HepG2 (cell line): ENCODE results near the gene NSMF.

Experiments used
- CHD2 ChIP-seq: IDR thresholded peaks from 2 replicates; pipeline ENCODE4 v1.6.1; 2011; ENCODE audit warnings: low read depth, low read length, improper control_type of control experiment
- KIAA2018 ChIP-seq: sonication (generic); formaldehyde crosslinking; IDR thresholded peaks from 2 replicates; pipeline ENCODE4 v1.5.0; 2020; ENCODE audit warnings: mild to moderate bottlenecking, missing genetic modification reagents, borderline replicate concordance
- NFIC ChIP-seq: IDR thresholded peaks from 2 replicates; pipeline ENCODE4 v1.6.1; 2012; ENCODE audit warnings: mild to moderate bottlenecking, low read length, inconsistent platforms
- RAD21 ChIP-seq: fragments of 450-650 bp; formaldehyde crosslinking; IDR thresholded peaks from 2 replicates; pipeline ENCODE4 v1.5.0; 2020; ENCODE audit warnings: mild to moderate bottlenecking
- SMAD9 ChIP-seq: sonication (generic); formaldehyde crosslinking; IDR thresholded peaks from 2 replicates; pipeline ENCODE4 v1.5.1; 2020; ENCODE audit warnings: mild to moderate bottlenecking, missing genetic modification reagents
- ZNF703 ChIP-seq: sonication (generic); formaldehyde crosslinking; IDR thresholded peaks from 2 replicates; pipeline ENCODE4 v1.5.1; 2020; ENCODE audit warnings: missing genetic modification reagents, mild to moderate bottlenecking, moderate library complexity, borderline replicate concordance
- ZNF747 ChIP-seq: sonication (generic); formaldehyde crosslinking; IDR thresholded peaks from 2 replicates; pipeline ENCODE4 v1.8.1; 2023; ENCODE audit warnings: missing genetic modification reagents, mild to moderate bottlenecking, borderline replicate concordance
- TF ChIP-seq, protein P1 (sequence below): sonication (generic); formaldehyde crosslinking; IDR thresholded peaks from 2 replicates; pipeline ENCODE4 v1.5.0; 2020; ENCODE audit warnings: mild to moderate bottlenecking, missing genetic modification reagents, moderate library complexity
- TF ChIP-seq, protein P2 (sequence below): sonication (generic); formaldehyde crosslinking; IDR thresholded peaks from 2 replicates; pipeline ENCODE4 v1.5.0; 2020; ENCODE audit warnings: missing genetic modification reagents

DNA sequence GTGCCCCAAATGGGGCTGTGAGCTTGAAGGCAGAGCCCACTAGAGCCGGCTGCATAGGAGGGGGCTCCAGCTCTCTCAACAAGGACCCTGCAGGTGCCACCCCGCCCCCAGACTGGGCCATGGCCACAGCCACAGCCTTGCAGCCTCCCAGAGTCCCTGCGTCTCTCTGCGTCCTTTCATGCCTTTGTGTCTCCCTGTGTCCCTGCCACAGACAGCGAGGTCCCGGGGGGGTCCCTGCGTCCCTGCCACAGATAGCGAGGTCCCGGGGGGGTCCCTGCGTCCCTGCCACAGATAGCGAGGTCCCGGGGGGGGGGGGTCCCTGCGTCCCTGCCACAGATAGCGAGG is 29.6 kb downstream of the NSMF start:
- TF ChIP-seq SMAD9 (CRISPR knock-in tag), result no peak
- TF ChIP-seq NFIC, result no peak
- TF ChIP-seq CHD2, result no peak
- TF ChIP-seq ZNF703 (CRISPR knock-in tag), result no peak
- TF ChIP-seq, protein P1, sequence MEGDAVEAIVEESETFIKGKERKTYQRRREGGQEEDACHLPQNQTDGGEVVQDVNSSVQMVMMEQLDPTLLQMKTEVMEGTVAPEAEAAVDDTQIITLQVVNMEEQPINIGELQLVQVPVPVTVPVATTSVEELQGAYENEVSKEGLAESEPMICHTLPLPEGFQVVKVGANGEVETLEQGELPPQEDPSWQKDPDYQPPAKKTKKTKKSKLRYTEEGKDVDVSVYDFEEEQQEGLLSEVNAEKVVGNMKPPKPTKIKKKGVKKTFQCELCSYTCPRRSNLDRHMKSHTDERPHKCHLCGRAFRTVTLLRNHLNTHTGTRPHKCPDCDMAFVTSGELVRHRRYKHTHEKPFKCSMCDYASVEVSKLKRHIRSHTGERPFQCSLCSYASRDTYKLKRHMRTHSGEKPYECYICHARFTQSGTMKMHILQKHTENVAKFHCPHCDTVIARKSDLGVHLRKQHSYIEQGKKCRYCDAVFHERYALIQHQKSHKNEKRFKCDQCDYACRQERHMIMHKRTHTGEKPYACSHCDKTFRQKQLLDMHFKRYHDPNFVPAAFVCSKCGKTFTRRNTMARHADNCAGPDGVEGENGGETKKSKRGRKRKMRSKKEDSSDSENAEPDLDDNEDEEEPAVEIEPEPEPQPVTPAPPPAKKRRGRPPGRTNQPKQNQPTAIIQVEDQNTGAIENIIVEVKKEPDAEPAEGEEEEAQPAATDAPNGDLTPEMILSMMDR (CRISPR knock-in tag), result no peak
- TF ChIP-seq ZNF747 (CRISPR knock-in tag), result no peak
- TF ChIP-seq, protein P2, sequence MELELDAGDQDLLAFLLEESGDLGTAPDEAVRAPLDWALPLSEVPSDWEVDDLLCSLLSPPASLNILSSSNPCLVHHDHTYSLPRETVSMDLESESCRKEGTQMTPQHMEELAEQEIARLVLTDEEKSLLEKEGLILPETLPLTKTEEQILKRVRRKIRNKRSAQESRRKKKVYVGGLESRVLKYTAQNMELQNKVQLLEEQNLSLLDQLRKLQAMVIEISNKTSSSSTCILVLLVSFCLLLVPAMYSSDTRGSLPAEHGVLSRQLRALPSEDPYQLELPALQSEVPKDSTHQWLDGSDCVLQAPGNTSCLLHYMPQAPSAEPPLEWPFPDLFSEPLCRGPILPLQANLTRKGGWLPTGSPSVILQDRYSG (CRISPR knock-in tag), result no peak
- TF ChIP-seq KIAA2018 (CRISPR knock-in tag), result no peak
- no peak for TF ChIP-seq RAD21 (CRISPR knock-in tag)
